ENCODE data around the gene RBFOX1.

RBFOX1 gene

DNA sequence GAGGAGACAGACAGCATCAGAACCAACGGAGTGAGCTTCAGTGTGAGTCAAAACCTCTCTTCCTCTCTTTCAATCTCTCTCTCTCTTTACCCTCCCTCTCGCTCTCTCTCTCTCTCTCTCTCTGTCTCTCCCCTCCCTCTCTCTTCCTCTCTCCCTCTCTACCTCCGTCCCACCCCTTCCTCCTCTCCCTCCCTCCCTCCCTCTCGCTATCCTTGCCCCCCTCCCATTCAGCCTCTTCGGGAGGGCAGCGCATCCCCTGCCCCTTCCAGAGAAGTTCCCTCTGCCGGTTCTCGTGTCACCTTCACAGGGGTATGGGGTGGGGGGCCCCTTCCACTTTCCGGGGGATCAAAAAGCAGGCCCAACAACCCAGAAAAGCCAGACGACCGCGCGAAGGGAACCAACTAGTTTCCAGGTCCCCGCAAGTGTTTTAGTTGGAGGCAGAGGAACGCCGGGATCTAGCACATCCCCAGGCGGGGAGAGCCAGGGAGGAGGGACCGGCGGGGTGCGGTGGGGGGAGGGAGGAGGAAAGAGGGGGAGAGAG, 28.9 kb upstream of the RBFOX1 start:
- TF ChIP-seq, protein P1, sequence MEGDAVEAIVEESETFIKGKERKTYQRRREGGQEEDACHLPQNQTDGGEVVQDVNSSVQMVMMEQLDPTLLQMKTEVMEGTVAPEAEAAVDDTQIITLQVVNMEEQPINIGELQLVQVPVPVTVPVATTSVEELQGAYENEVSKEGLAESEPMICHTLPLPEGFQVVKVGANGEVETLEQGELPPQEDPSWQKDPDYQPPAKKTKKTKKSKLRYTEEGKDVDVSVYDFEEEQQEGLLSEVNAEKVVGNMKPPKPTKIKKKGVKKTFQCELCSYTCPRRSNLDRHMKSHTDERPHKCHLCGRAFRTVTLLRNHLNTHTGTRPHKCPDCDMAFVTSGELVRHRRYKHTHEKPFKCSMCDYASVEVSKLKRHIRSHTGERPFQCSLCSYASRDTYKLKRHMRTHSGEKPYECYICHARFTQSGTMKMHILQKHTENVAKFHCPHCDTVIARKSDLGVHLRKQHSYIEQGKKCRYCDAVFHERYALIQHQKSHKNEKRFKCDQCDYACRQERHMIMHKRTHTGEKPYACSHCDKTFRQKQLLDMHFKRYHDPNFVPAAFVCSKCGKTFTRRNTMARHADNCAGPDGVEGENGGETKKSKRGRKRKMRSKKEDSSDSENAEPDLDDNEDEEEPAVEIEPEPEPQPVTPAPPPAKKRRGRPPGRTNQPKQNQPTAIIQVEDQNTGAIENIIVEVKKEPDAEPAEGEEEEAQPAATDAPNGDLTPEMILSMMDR (IDR thresholded peaks at IDR 0.05): no peak
- no peak for DNase-seq (ENCODE audit: low spot score)
- no peak overlapping the region for H3K27ac ChIP-seq
- no peak overlapping the region for H3K4me3 ChIP-seq

DNA sequence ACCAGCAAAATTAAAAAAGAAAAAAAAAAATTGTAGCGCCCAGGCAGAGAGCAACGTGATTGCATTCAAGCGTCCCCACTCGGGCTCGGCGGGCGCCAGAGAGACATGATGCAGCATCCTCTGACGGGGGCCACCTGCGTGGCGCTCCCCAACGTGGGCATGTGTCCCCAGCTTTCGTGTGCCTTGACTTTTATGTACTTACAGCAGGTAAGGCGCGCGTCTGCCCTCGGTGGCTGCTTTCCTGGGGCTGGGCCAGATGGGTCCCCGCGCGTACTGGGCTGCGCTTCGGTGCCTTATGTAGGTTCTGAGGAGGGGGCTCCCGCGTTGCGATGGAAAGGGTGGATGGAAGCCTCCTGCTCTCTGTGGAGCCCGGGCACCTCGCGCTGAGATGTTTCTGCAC, 28.4 kb upstream of the RBFOX1 start:
- DNase-seq (ENCODE audit: low spot score): no peak
- H3K27ac ChIP-seq: no peak overlapping the region
- TF ChIP-seq, protein P1 (IDR thresholded peaks at IDR 0.05): no peak
- H3K4me3 ChIP-seq: no peak overlapping the region

DNA sequence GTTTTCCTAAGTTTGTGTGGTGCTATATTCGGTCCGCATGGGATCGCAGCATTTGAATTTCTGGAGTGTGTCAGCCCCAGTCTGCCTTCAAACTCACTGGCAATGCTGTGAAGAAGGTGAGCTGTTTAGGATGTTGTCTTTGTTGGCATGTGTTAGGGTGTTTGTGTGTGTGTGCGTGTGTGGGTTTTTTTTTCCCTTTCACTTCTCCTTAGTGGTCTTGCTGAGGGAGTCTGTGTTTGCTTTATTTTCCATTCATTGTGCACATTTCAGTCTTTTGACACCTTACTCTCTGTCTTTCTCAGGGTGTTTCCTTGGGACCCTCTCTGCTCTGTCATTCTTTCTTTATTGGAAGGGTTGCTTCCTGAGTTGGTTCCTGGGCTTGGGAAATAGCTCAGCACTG, 27.7 kb upstream of the RBFOX1 start:
- H3K27ac ChIP-seq: no peak overlapping the region
- DNase-seq (ENCODE audit: low spot score): no peak
- TF ChIP-seq, protein P1 (IDR thresholded peaks at IDR 0.05): no peak
- no peak overlapping the region for H3K4me3 ChIP-seq

DNA sequence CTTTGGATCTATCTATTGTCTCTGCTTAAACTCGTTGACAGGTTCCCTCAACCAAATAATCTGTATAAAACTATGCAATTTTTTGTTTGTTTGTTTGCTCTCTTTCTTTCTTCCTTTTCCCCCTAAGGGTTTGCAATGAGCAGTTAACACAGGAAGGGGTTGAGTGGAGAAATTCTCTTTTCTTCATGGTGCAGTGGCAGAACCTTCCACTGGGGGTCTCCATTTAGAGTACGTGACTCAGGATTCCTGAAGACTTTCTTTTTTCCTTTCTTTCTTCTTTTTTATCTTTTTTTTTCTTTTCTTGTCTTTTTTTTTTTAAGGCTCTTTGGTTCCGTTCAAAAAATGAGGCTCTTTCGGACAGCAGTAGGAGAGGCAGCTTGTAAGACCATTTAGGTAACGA, 19.5 kb upstream of the RBFOX1 start:
- Histone ChIP-seq H3K27ac (no peak overlapping the region), H3K4me3 (no peak overlapping the region)
- no peak for DNase-seq (ENCODE audit: low spot score)
- TF ChIP-seq, protein P1 (IDR thresholded peaks at IDR 0.05): peak; percentile 10

DNA sequence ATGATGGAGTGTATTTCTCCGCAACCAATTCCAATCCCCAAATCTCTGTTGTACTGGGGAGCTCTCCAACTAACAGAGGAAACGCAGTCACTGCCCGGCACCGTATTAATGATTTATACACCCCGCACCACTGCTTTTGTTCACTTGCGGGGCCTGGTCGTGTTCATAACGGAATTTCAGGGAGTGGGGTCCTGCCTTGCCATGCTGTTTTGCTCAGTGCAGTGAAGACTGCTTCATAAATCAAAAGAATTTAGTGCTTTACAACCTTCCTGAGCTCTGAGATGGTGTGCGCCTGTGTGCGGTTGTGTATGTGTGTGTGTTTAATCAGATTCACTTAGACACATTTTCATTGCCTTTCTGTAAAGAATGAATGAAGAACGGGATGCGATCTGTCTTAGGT, 18.5 kb upstream of the RBFOX1 start:
- no peak overlapping the region for H3K27ac ChIP-seq
- DNase-seq (ENCODE audit: low spot score): no peak
- TF ChIP-seq, protein P1 (IDR thresholded peaks at IDR 0.05): no peak
- no peak overlapping the region for H3K4me3 ChIP-seq

DNA sequence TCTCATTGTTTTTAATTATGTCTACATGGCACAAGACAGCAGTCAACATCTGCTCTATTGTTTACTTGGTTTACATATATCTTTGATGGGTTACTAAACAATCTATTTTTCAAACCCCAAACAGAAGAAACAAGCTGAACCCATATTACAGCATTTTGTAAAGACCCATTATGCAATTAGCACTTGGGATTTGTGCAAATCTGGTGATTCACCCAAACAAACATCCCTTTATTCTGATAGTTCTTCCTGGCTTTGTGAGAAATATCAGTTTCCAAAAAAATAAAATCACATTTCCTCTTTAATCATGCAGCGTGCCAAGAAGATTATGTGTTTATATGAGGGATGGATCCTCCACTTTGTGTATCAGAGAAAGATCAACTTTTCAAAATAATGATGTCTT, 16.8 kb upstream of the RBFOX1 start:
- DNase-seq (ENCODE audit: low spot score): no peak
- TF ChIP-seq, protein P1 (IDR thresholded peaks at IDR 0.05): no peak
- Histone ChIP-seq H3K27ac (no peak overlapping the region), H3K4me3 (no peak overlapping the region)

DNA sequence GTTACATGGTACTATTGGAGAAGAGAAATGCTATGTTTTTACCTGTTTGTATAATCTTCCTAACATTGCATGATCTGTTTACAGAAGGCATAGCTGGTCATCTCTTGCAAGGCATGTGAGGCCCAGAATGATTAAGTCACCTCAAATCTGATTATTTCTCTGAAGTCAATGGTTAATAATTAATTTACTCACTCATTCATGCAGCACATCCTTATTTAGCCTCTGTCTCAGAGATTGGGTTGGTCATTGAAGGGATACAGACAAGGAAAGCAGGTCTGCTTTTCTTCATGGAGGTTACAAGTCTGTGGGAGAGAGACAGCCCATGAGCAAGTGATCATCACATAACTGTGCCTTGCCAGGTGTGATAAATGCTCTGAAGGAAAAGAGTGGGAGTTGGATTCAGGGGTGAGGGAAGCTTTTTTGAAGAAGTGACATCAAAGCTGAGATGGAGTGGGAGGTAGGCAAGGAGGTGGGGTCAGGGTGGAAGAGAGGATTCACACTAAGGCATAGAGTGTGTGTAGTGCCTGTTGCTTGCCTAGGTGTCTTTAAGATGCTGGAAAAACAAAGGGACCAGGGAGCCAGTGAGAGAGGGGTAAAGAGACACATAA, 16.3 kb upstream of the RBFOX1 start:
- DNase-seq (ENCODE audit: low spot score): no peak
- Histone ChIP-seq H3K4me3 (no peak overlapping the region), H3K27ac (no peak overlapping the region)
- TF ChIP-seq, protein P1 (IDR thresholded peaks at IDR 0.05): no peak
